HG02610 (cell line): ENCODE results near the gene TSPAN2.

Source experiments
- ATAC-seq: cut with Tn5 transposase; IDR thresholded peaks from one replicate; pipeline ENCODE4 v1.9.1; 2021; ENCODE audit warnings: mild to moderate bottlenecking, moderate library complexity; ENCODE audit not compliant: unreplicated experiment

The TSPAN2 gene

GRCh38 chr1:115076384-115076915, 12.9 kb downstream of the TSPAN2 start:
- no peak for ATAC-seq

GRCh38 chr1:115074839-115075534, 14.3 kb downstream of the TSPAN2 start:
- ATAC-seq: no peak

- no peak for ATAC-seq
These were observed 15.8 kb downstream of the TSPAN2 start for GRCh38 chr1:115073298-115074087.

- ATAC-seq: no peak
These were observed 18.2 kb downstream of the TSPAN2 start for GRCh38 chr1:115071012-115071664.

- no peak for ATAC-seq
These were observed 19.5 kb downstream of the TSPAN2 start for GRCh38 chr1:115069659-115070308.

- no peak for ATAC-seq
These were observed 20.3 kb downstream of the TSPAN2 start for GRCh38 chr1:115068826-115069585.

GRCh38 chr1:115067161-115067859, 22.0 kb downstream of the TSPAN2 start:
- no peak for ATAC-seq

- no peak for ATAC-seq
These were observed 24.3 kb downstream of the TSPAN2 start for GRCh38 chr1:115065021-115065420.

GRCh38 chr1:115064461-115064860, 24.8 kb downstream of the TSPAN2 start:
- no peak for ATAC-seq

GRCh38 chr1:115063228-115063901, 25.9 kb downstream of the TSPAN2 start:
- ATAC-seq: no peak

GRCh38 chr1:115062542-115063004, 26.7 kb downstream of the TSPAN2 start:
- ATAC-seq: peak; percentile 64

GRCh38 chr1:115060501-115060900, 28.8 kb downstream of the TSPAN2 start:
- ATAC-seq: no peak

GRCh38 chr1:115059316-115059715, 30.0 kb downstream of the TSPAN2 start:
- ATAC-seq: no peak

GRCh38 chr1:115057661-115058254, 31.5 kb downstream of the TSPAN2 start:
- no peak for ATAC-seq

GRCh38 chr1:115056395-115056798, 32.9 kb downstream of the TSPAN2 start:
- ATAC-seq: no peak

- ATAC-seq: no peak
These were observed 36.7 kb downstream of the TSPAN2 start for GRCh38 chr1:115052454-115053083.

- no peak for ATAC-seq
These were observed 37.5 kb downstream of the TSPAN2 start for GRCh38 chr1:115051850-115052249.

GRCh38 chr1:115046751-115047150, 42.6 kb downstream of the TSPAN2 start:
- no peak for ATAC-seq
